Astrocyte of the spinal cord (primary cell): ENCODE results near the gene CCR5.
"Not testable (repeated sequence)": the region's sequence is repeated elsewhere in the genome, so short reads cannot be mapped to it uniquely, and the experiment has no call there.

Source experiments
- DNase-seq: peaks from one replicate; pipeline ENCODE4 v3.0.0; 2011; ENCODE audit warnings: low read depth, low spot score
- H3K4me3 ChIP-seq: 2 replicates; pipeline ENCODE4 v1.5.1; 2011; ENCODE audit warnings: low read depth, mild to moderate bottlenecking, low read length, moderate library complexity
- CTCF ChIP-seq: IDR thresholded peaks from 2 replicates; pipeline ENCODE4 v1.5.1; 2012; ENCODE audit warnings: low read depth, mild to moderate bottlenecking, low read length, inconsistent platforms
- in situ Hi-C: cut with HindIII; loops from 2 replicates; pipeline ENCODE4 v1.10.0; 2017; ENCODE audit warnings: low sequenced_read_pairs

CCR5 gene

GRCh38 chr3:46370839-46371518 lies at the start of gene CCR5:
TSS of gene CCR5 (plus strand) at chr3:46370946. CDS start at chr3:46372903, 1,957 bp downstream.
- DNase-seq: no peak
- in situ Hi-C loops: no loop called here
- no peak for TF ChIP-seq CTCF
- no peak within 1 kb of the TSS for H3K4me3 ChIP-seq

DNA sequence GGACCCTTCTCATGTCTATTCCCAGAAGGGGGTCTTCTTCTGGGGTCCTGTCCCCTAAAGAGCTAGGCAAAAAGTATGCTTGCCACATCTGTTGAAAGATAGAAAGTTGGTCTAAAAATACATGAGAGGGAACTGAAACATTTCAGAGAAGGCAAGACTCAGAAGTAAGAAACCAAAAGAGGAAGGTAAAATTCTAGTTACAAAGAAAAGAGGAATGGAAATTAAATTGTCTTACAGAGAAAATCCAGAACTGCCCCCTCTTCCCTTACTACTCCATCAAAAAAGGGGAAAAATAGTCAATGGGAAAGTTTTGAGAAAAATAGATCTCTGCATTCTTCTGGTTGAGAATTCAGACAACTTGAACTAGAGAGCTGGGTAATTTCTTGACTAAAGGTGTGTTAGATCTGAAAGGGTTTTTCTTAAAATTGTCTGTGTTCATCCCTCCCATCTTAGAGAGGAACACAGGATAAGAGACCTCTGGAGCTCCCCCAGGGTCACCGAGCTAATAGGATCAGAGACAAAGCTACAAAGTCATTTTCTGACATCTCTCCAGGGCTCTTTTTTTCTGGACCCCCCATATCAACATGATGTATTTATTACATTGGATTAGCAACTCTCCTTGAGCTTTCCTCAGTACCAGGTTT lies 49.2 kb upstream of the CCR5 start:
- DNase-seq: no peak
- H3K4me3 ChIP-seq: no peak overlapping the region
- in situ Hi-C loops: no loop called here
- TF ChIP-seq CTCF: no peak

- in situ Hi-C loops: no loop called here
- no peak for TF ChIP-seq CTCF
- H3K4me3 ChIP-seq: no peak overlapping the region
- no peak for DNase-seq
These were observed 46.7 kb upstream of the CCR5 start for GRCh38 chr3:46324036-46324435.

DNA sequence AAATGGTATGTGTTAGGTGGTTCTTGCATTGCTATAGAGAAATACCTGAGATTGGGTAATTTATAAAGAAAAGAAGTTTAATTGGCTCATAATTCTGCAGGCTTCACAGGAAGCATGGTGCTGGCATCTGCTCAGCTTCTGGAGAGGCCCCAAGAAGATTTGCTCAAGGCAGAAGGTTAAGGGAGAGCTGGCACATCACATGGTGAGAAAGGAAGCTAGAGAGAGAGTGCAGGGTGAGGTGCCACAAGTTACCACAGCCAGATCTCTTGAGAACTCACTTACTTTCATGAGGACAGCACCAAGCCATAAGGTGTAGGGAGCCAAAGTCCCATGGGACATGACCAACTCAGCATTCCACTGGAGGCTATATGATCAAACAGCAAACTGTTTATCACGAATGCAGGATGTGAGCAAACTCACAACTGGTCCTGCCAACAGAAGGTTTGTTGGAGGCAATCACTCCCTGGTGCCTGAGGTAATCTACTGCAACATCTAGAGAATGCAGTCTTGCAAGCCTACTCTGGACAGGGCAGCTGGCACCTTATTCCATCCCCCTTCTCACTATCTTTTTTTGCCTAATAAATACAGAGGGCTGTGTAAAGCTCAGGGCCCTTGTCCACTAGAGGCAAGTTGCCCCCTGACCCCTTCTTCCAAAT lies 45.0 kb upstream of the CCR5 start:
- no peak for TF ChIP-seq CTCF
- in situ Hi-C loops: no loop called here
- no peak overlapping the region for H3K4me3 ChIP-seq
- DNase-seq: no peak

- DNase-seq: peak; percentile 1
- in situ Hi-C loops: not testable (repeated sequence)
These were observed 40.1 kb upstream of the CCR5 start for GRCh38 chr3:46330676-46331075.

GRCh38 chr3:46334741-46335478 lies 35.8 kb upstream of the CCR5 start:
- in situ Hi-C loops: no loop called here
- no peak for TF ChIP-seq CTCF
- H3K4me3 ChIP-seq: no peak overlapping the region
- DNase-seq: peak; percentile 16

More at GRCh38 chr3:46330676-46331075, 40.1 kb upstream of the CCR5 start:
- H3K4me3 ChIP-seq: not testable (repeated sequence)
